NCI-H524 (cell line): ENCODE results near the gene CACNA2D3.
"Not testable (repeated sequence)": the region's sequence is repeated elsewhere in the genome, so short reads cannot be mapped to it uniquely, and the experiment has no call there.

ENCODE experiments used
- DNase-seq, 2 experiments: peaks; one replicate each; lab custom pipeline; 2025; lab: John Stamatoyannopoulos, UW

CACNA2D3 gene

DNA sequence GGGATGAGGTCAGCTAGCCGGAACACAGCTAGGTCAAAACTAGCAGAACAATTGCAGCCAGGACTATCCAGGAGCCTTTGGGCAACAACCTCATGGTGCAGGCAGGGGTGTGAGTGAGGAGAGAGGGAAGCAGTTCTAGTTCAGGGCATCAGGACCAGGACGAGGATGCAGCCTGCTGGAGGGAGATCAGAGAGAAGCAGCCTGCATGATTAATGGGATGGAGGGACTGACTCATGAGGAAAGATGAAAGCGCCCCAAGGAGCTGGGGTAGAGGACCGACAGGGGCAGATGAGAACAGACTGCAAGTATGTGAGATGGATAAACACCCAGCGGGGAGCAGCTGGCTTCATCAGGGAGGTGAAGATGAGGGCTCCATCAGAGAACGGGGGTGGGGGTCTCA is 843.4 kb downstream of the CACNA2D3 start:
- no peak for DNase-seq

DNA sequence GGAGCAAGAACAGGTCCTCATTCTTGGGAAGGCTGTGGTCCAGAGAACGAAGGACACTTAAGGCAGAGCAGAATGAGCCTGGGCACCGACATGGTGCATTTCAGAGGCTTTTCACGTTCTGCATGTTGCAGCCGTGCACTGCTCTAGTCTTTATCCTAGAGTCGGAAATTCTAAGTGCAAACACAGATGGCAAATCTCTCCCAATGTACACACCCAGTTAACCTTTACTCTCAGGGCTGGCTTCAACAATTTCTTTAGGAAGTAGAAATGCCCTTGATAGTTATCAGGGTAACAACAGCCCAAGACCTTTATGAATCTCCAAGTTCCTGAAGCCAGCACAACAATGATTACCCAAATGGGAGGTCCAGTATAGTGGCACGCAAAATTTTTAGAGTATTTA is 844.6 kb downstream of the CACNA2D3 start:
- DNase-seq, result peak in 1 of 2 experiments; percentile 6

DNA sequence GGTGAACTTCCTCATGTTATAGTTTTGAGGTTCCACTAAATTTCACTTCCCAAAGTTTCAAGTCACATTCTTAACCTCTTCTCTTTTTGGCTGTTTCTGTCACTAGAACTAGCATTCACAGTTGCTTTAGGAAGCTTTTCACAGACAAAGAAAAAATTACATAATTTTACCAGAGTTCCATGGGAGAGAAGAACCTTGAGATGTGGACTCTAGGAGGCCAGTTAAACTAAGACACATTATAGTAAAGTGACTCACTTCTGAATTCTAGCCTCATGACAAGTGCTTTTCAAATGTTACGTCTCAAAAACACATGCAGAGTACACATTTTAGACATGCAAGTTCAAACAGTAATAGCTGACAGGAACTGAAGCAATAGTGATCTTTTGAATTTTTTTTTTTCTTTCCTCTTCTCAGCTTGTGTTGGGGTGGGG is 845.4 kb downstream of the CACNA2D3 start:
- DNase-seq, result no peak

DNA sequence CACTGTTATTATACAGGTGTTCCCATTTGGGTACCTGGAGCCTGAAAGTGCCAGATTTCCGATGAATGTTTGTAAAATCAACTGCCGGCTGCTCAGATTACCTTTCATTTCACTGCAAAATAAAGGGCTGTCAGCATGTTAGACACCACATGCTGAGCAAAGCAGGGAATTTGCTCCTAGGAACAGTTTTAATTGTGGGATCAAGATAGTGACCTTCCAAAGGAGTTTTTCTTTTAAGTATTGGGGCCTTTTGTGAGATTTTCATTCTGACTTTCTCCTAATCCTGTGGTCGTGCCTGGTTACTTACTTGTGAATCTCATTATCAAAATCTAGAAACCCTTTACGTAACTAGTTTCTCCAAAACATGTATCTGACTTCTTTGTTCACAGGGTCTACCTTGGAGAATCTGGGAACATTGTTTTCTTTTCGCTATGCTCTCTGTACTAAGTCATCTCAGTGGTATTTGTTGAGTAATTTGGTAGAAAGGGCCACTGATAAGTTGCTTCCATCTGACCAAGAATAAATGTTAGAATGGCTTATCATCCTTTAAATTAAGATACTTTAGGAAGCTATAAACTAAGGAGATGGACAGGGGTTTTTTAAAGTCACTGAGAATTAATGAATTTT is 846.3 kb downstream of the CACNA2D3 start:
- no peak for DNase-seq

DNA sequence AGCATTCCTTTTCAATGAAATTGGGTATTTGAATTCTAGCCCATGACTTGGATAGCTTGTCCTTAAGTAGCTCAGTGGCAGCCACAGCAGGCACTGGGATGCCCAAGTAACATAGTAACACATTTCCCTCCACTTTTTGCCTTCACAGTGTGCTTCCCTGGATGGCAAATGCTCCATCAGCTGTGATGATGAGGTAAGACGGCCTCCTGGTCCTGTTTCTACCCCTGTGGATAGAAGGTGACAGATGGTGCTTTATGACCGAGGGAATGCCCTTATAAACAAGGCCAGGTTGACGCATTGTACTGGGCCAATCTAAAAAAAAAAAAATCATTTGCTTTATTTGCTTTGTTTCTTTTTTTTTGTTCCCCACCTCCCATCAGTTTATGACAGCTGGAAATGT is 847.3 kb downstream of the CACNA2D3 start:
- DNase-seq, result peak; percentile 75 to 87

DNA sequence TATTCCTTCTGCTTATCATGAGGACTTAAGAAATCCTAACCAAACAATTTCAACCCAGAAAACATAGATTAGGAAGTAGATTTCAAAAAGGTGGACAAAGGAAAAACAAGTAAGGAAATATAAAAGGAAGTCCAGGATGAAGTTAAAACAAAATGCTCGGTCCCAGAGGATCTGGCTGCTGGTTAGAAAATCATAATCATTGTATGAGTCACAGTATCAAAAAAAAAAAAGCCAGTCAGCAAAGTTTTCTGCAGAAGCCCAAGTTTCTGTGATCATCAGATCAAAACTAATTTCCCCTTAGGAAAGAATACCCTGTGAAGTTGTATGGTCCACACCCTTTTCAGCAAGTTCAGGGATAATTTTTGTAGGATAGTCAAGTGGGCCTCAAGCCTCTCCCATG is 848.5 kb downstream of the CACNA2D3 start:
- DNase-seq, result no peak

DNA sequence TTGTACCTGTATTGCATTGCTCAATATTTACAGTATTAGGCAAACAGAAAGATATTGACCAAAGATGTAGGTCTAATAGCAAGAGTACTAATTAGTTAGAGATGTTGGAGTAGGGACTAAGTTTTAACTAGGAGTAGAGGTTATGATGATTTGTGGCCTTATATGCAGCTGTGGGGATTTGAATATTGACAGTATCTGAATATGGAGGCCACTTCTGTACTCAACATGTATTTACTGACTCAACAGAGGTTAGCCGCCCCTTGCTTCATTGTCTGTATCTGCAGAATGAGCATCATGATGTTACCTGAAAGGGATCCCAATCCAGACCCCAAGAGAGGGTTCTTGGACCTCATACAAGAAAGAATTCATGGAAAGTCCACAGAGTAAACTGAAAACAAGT is 855.1 kb downstream of the CACNA2D3 start:
- DNase-seq, result no peak

DNA sequence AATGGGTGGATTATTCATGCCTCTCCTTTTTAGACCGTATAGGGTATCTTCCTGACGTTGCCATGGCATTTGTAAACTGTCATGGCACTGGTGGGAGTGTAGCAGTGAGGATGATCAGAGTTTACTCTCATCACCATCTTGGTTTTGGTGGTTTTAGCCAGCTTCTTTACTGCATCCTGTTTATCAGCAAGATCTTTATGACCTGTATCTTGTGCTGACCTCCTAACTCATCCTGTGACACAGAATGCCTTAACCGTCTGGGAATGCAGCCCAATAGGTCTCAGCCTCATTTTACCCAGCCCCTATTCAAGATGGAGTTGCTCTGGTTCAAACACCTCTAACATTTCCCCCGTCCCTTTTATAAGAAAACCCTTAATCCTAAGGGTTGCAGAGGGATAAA is 855.6 kb downstream of the CACNA2D3 start:
- DNase-seq, result not testable (repeated sequence)

DNA sequence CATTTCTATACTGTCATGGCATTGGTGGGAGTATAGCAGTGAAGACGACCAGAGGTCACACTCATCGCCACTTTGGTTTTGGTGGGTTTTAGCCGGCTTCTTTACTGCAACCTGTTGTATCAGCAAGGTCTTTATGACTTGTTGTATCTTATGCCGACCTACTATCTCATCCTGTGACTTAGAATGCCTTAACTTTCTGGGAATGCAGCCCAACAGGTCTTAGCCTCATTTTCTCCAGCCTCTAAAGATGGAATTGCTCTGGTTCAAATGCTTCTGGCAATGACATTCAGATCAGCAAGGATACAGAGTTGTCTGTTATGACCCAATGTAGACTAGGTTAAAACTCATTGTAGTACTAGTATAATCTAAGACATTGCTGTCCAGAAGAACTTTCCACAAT is 860.5 kb downstream of the CACNA2D3 start:
- no peak for DNase-seq

DNA sequence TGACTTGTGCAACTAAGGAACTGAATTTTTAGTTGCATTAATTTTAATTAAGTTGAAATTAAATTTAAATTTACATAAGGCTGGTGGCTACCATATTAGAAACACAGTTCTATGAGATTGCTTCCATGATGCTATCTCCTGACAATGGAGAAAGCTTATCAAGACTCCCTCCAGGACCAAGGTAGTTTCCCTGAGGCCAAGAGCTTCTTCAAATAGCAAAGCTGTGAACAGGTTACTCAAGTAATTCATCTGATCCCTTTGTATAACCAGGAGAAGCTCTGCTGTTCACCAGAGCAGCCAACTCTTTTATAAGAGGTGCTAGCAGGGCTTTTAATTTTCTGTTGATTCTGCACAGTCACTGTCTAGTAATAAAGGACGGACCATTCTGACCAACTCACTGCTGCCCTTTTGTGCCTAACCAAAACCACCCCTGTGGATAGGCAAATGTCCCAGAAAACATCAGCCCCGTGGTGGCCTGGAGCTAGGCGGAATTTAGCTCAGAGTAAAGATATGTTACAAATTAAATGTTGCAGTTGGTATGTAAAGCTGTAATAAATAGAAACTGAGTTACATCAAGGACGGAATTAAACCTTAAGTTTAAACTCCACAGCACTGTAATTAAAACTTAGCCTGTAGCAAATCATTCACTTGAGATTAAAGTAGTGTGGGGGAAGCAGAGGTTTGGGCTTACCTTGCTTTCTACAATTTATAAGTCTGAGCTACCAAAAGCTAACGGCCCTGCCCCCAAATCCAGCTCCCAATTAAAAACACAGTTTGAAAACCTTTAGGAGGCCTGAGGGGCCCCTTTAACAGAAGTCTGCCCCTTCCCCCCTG is 861.1 kb downstream of the CACNA2D3 start:
- no peak for DNase-seq

DNA sequence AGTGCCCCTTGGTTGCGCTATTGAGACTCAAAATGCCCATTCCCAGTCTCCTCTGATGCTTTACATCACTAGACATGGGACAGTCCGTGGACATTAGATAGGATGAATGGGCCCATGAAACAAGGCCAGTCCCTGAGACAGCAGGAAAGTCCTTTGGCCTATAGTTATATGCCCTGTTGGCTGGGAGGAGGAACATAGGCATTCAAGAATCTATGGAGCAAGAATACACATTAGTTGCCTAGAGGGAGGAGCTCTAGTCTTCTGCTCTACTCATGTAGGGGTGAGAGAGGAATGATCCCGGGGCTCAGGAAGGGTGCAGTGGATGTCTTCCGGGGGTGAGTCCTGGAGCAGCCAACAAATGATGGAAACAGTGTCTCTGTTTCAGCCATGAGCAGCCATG is 863.5 kb downstream of the CACNA2D3 start:
- no peak for DNase-seq

DNA sequence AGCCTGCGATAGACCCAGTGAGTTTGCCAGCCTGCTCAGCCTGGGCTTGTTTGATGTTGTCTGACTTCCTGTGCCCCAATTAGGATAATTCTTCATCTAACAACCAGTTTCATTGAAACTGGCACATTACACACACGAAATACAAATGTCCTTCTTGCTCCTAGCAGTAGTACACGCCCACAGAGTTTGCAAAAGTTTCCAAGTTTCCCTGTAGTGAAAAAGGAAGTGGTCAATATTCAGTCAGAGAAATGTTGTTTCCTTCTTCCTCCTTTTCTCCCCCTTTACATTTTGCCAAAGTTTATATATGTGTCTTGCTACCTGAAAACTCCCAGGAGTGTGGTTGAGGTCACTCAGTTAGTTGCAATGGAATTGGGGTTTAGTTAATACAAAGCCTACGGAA is 863.9 kb downstream of the CACNA2D3 start:
- DNase-seq, result no peak

DNA sequence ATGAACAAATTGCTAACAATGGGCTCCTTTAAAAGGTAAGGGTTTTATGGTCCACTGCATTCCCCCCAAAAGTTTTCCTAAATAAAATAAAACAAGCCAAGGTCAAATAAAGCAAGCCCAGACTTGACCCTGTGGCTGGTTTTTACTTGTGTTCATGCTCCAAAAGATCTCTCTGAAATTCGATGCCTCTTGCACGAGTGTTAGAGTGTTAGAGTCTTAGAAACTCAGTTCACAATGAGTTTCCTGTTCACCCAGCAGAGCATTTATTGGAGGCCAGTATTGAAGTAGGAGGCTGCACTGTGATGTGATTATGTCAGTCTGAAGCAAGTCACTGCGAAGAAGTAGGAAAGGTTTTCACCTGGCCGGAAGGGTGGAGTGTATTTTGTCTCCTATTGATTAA is 865.4 kb downstream of the CACNA2D3 start:
- DNase-seq, result peak in 1 of 2 experiments; percentile 1

DNA sequence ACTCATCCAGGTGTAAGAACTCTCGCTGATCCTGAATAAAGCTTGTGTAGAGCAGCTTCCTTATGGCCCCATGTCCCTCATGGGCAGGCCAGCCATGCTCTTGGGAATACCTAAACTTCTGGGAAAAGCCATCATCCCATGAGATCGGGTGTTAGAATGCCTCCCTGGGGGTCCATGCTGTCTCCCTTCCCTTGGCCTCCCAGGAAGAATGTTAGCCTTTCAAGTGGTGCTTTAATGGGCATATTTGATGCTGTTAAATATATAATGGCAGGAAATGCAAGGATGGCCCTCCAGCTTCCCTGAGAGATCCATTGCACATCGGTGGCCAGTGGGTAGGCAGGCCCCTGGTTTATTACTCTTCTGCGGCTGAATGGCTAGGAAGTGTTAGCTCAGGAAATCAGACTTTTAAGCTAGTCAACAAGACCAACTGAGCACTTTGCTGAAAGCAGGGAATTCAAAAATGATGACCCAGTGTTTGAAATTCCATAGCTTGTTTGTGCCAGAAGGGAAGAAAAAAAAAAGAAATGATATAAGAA is 866.0 kb downstream of the CACNA2D3 start:
- DNase-seq, result no peak

DNA sequence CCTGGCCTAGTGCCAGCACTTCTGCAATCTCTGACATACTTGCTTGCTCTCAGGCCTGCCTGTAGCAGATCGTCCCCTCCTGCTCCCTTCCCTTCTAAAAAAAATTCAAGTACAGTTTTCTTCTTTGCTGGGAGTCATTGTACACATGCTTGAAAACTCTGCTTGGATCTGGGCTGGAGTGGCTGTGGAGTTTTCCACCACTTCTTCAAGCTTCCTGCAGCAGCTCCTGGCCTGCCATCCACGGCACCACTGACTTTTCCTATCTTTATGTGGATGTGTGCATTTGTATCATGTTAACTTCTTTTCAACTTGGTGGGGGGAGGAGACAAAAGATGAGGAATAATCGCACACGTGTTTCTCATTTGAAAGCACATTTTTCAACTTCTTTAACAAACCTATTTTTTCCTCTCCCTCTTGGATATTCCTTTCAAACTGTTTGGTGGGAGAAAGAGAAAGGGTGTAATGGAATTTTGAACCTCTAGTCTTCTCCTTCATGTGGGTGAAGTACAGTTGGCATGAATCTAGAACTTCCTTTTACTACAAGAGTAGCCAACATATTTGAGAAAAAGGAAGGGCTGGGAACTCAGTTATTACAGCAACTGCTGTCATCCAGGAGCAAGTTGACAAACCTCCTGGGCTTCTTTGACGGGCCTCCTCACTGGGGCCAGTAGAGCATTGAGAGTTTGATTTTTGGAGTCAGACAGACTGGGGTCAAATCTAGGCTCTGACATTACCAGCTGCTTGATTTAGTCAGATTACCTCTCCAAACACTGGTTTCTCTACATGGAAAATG is 866.7 kb downstream of the CACNA2D3 start:
- no peak for DNase-seq

DNA sequence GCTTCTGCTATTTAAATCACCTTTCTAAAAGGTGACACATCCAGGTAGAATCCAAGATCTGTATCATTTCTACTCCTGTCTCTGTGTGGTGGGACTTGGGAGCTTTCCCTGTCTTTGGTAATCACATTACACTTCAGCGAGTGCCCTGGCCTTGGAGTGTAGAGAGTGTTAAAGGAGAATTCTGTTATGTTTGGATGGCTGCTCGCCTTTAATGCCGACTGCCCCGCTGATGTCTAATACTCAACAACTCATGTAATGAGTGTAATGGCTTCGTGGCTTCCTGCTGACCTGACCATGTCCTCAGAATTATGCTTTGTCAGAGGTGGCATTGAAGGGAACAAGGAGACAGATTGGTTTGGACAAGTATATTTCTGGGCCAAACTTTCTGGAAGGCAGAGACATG is 871.8 kb downstream of the CACNA2D3 start:
- no peak for DNase-seq

DNA sequence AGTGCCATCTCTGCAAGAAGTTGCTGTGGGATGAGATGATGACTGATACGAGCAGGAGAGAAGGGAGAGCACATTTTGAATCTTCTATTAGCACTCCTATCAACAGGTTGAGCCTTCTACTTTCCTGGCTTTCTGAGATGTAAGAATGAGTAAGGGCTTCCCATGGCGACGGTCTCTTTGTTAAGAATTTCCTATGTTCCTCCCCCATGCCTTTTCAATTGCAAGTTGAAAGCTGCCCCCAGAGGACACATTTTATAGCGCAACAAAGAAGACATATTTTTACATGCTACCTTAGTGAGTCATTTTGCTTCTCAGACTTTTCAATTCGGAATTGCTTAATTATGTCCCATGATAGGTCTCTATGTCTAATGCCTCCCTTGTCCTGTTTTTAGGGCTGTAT is 876.8 kb downstream of the CACNA2D3 start:
- peak in 1 of 2 experiments; percentile 44 for DNase-seq

DNA sequence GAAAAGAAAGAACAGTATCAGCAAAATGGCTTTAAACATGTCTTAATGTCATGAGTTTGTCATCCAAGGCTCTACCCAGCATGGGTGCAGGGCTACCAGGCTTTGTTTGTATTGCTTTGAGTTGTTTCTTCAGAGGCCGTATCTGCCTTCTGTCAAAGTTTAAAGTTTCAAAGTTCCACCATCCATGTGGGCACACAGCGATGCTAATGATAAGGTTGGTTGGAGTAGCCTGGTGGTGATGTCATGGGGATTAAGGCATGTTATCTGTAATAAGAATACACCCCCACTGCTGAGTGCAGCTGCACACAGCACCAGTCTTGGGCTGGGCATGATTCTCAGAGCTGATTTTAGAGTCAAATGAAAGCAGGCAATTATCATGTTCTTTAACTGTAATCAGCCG is 877.5 kb downstream of the CACNA2D3 start:
- DNase-seq, result peak; percentile 75 to 93

DNA sequence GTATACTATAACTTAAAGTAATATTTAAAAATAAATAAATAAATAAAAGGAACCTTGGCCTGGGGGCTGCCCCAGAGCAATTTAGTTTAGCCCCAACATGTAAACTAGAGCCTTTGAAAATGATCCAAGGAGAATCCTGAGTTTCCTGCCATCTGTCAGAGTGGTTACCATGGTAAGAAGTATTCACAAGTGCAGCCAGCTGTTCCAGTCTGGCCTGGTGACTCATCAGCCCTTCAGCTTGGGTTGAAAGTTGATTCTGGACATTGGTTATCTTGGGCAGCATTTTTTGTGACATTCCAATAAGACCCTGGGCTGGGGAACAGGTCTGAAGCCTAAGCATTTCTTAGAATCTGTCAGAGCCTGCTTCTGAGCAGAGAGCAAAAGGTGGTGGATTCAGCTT is 878.2 kb downstream of the CACNA2D3 start:
- DNase-seq, result peak; percentile 79 to 93

DNA sequence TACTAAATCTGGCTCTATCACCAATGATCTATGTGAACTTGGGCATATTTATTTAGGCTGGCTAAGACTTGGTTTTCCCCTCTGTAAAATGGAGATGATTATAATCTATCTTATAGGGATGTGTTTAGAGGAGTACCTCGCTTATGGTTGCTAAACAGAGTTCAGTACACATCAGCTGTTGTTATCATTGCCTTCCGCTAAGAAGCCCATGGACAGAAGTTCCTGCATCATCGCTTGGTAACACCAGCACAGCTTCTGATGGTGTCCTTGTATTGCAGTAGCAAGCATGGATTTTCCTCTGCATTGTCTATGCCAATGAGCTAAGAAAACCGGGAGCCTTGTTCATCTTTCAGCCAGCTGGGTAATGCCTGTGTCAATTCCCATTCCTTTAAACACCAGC is 878.6 kb downstream of the CACNA2D3 start:
- DNase-seq, result no peak

DNA sequence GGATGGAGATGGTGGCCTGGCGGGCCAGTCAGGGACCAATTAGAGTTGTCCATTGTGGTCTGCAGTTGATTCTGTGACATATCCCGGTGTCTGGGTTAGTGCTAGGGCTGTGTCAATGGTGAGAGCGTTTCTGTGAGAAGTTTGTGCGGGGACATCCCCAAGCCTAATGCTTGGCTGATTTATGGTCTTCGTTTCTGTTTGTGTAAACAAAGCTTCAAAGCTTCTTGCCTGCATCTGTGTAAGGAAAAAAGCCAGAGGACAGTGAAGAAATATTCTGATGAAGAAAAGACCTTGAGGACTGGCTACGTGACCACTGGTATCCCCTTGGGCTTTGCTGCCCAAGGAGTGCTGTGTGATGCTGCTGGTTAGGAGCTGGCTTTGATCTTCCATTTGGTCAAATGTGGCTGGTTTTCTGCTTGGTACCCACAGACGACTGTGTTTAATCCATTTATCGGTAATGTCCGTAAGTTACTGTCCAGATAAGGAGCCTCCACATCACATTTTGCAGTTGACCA is 880.1 kb downstream of the CACNA2D3 start:
- no peak for DNase-seq

DNA sequence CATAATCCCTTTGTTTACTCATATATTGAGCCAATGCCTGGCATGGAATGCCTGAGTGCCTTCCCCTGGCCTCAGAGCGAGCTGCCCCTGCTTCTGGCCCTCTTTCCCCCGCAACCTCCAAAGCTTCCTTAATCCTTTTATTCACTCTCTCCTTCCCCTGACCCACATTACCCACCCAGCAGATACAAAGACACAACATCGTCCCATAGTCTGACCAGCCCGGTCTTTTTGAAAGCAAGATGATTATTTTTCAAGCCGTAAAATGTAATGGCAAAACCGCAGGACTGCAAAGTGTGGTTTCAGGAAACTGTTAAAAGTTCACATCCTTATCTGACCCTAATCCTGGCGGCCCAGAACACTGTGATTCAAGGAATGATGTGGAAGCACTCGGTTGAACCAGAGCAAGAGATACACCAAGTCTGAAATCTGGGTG is 883.9 kb downstream of the CACNA2D3 start:
- DNase-seq, result peak; percentile 14 to 36
